Stimulated activated CD4-positive, alpha-beta T cell treated with anti-CD3 and anti-CD28 coated beads, Interleukin-15, amount 100 ng/mL, for 24 hours (primary cell): Measurements from ENCODE around the gene SGPL1.

Experiments
- DNase-seq: peaks from one replicate; pipeline ENCODE4 v3.0.0-alpha.2; 2020

SGPL1 gene

DNA sequence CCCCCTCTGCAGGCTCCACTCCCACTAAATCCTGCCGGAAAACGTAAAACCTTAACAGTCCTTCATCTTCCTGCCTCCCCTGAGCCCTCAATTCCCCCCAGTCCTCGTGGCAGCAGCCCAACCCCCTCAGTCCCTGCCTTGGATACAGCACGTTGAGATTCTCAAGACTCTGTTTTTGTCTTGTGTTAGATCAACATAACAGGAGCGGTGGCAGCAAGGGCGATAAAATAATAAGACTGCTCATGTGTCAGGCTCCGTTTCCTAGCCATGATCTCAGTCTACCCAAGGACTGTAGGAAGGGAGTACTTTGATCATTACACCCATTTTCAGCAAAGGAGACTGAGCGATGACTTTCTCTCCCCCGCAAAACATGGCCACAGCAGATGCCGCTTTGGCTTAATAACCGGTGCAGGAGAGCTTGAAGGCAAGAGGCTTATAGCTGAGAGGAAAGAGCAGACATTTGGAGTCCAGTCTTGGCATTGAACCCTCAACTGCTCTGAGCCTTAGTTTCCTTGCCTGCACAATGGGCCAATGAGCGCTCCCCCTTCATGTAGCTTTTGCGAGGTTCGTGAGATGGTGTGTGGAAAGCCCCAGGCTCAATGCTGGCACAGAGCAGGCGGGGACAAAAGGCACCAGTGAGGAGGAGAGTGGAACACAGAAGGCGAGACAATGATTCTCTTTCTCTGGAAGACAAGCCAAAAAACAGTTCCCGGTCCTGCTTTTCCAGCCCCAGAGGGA is 114.7 kb downstream of the SGPL1 start:
- no peak for DNase-seq
